ENCODE data around the gene ANKRD12.

- TF ChIP-seq, protein P1, sequence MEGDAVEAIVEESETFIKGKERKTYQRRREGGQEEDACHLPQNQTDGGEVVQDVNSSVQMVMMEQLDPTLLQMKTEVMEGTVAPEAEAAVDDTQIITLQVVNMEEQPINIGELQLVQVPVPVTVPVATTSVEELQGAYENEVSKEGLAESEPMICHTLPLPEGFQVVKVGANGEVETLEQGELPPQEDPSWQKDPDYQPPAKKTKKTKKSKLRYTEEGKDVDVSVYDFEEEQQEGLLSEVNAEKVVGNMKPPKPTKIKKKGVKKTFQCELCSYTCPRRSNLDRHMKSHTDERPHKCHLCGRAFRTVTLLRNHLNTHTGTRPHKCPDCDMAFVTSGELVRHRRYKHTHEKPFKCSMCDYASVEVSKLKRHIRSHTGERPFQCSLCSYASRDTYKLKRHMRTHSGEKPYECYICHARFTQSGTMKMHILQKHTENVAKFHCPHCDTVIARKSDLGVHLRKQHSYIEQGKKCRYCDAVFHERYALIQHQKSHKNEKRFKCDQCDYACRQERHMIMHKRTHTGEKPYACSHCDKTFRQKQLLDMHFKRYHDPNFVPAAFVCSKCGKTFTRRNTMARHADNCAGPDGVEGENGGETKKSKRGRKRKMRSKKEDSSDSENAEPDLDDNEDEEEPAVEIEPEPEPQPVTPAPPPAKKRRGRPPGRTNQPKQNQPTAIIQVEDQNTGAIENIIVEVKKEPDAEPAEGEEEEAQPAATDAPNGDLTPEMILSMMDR (conservative IDR thresholded peaks at IDR 0.05; ENCODE audit: low read length): no peak
- no peak for TF ChIP-seq EZH2phosphoT487 (IDR thresholded peaks at IDR 0.05; ENCODE audit: borderline replicate concordance)
Observed at GRCh38 chr18:9106800-9107584, 29.6 kb upstream of the ANKRD12 start.

Data from Loucy (cell line).